GM21723 (cell line): ENCODE data around the gene NDNF.

Experiments used
- ATAC-seq: cut with Tn5 transposase; IDR thresholded peaks from one replicate; pipeline ENCODE4 v1.9.1; 2021; ENCODE audit warnings: mild to moderate bottlenecking, moderate library complexity; ENCODE audit not compliant: unreplicated experiment

The NDNF gene

GRCh38 chr4:121070696-121071639 is 1.4 kb downstream of the NDNF start:
- ATAC-seq = no peak

GRCh38 chr4:121070274-121070673 is 2.1 kb downstream of the NDNF start:
- no peak for ATAC-seq

- no peak for ATAC-seq
Observed at GRCh38 chr4:121069430-121069829, 2.9 kb downstream of the NDNF start.

- ATAC-seq = no peak
Observed at GRCh38 chr4:121064482-121064881, 7.9 kb downstream of the NDNF start.

- no peak for ATAC-seq
Observed at GRCh38 chr4:121062521-121062920, 9.8 kb downstream of the NDNF start.

- ATAC-seq = no peak
Observed at GRCh38 chr4:121061861-121062260, 10.5 kb downstream of the NDNF start.

GRCh38 chr4:121061215-121061614 is 11.1 kb downstream of the NDNF start:
- ATAC-seq = no peak

- no peak for ATAC-seq
Observed at GRCh38 chr4:121057466-121057922, 14.8 kb downstream of the NDNF start.

GRCh38 chr4:121056066-121056465 is 16.3 kb downstream of the NDNF start:
- no peak for ATAC-seq

GRCh38 chr4:121054373-121054772 is 18.0 kb downstream of the NDNF start:
- no peak for ATAC-seq

GRCh38 chr4:121053601-121054143 is 18.7 kb downstream of the NDNF start:
- no peak for ATAC-seq

- no peak for ATAC-seq
Observed at GRCh38 chr4:121050300-121050699, 22.0 kb downstream of the NDNF start.

- ATAC-seq = no peak
Observed at GRCh38 chr4:121049072-121049599, 23.2 kb downstream of the NDNF start.

GRCh38 chr4:121048165-121048564 is 24.2 kb downstream of the NDNF start:
- no peak for ATAC-seq

GRCh38 chr4:121041307-121042090 is 30.8 kb downstream of the NDNF start:
- peak; percentile 94 for ATAC-seq

- no peak for ATAC-seq
Observed at GRCh38 chr4:121034017-121034416, 38.3 kb downstream of the NDNF start.

- no peak for ATAC-seq
Observed at GRCh38 chr4:121030711-121031110, 41.6 kb downstream of the NDNF start.

GRCh38 chr4:121030131-121030530 is 42.2 kb downstream of the NDNF start:
- ATAC-seq = no peak

- ATAC-seq = no peak
Observed at GRCh38 chr4:121026034-121026433, 46.3 kb downstream of the NDNF start.

GRCh38 chr4:121025540-121025939 is 46.8 kb downstream of the NDNF start:
- ATAC-seq = no peak

- ATAC-seq = no peak
Observed at GRCh38 chr4:121018543-121018942, 53.8 kb downstream of the NDNF start.
